ENCODE data around the gene YKT6. TPM values are rescaled to one million over a fixed set of nuclear protein-coding genes. Genes with fewer than 3 reads are reported as not detected.

YKT6 gene
- total RNA-seq, 1 experiment from 2014 or later, result 107 TPM

DNA sequence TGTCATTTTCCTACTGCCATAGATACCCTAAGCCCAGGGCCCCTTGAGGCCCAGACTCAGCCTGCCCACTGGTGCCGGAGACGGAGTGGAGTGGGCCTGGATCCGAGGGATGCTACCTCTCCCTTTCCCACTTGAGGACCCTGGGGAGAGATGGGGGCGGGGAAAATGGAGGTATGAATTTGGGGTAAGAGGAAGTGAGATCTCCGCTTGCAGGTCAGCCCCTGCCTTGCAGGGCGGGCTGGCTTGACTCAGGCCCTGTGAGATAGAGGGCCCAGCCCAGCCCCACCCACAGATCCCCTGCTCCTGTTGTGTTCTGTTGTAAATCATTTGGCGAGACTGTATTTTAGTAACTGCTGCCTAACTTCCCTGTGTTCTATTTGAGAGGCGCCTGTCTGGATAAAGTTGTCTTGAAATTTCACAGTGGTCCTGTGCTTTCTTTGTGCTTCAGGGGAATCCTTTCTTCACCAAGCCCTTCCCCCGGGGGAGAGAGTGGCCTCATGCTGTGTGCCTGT is 13.2 kb downstream of the YKT6 start:
- H3K27me3 Mint-ChIP-seq (ENCODE audit: insufficient read depth, unreplicated experiment), result no peaks in the 10 kb centered on the region
- no peak overlapping the region for H3K4me3 Mint-ChIP-seq (ENCODE audit: unreplicated experiment)
- H3K9me3 Mint-ChIP-seq (ENCODE audit: unreplicated experiment), result no peaks in the 10 kb centered on the region
- BruUV-seq (replicated peaks), result no TSS peak
- TF ChIP-seq, protein P1, sequence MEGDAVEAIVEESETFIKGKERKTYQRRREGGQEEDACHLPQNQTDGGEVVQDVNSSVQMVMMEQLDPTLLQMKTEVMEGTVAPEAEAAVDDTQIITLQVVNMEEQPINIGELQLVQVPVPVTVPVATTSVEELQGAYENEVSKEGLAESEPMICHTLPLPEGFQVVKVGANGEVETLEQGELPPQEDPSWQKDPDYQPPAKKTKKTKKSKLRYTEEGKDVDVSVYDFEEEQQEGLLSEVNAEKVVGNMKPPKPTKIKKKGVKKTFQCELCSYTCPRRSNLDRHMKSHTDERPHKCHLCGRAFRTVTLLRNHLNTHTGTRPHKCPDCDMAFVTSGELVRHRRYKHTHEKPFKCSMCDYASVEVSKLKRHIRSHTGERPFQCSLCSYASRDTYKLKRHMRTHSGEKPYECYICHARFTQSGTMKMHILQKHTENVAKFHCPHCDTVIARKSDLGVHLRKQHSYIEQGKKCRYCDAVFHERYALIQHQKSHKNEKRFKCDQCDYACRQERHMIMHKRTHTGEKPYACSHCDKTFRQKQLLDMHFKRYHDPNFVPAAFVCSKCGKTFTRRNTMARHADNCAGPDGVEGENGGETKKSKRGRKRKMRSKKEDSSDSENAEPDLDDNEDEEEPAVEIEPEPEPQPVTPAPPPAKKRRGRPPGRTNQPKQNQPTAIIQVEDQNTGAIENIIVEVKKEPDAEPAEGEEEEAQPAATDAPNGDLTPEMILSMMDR (IDR thresholded peaks at IDR 0.05; ENCODE audit: unreplicated experiment), result no peak
- H3K27ac Mint-ChIP-seq (ENCODE audit: low read depth, unreplicated experiment), result no peak overlapping the region
- CTCF ChIA-PET, result interaction anchor here (0.6 to 1.3 kb wide), 3 partner anchors 10 to 491 kb away, joined by 3 to 7 read pairs (median 3); no protein-coding TSS in a partner anchor
- intact Hi-C loops (cut with micrococcal nuclease), result no loop called here
- DNase-seq (ENCODE audit: unreplicated experiment), result no peak
- no peaks in the 10 kb centered on the region for H3K4me1 Mint-ChIP-seq (ENCODE audit: insufficient read depth, unreplicated experiment)
- H3K36me3 Mint-ChIP-seq (ENCODE audit: insufficient read depth, unreplicated experiment), result peaks cover 38% of the 10 kb centered on the region
- POLR2A ChIA-PET, result interaction anchor here (1.6 kb wide), 1 partner anchor 11 kb away, joined by 3 read pairs; no protein-coding TSS in a partner anchor

- Mint-ChIP-seq H3K27ac (ENCODE audit: low read depth, unreplicated experiment) (no peak overlapping the region), H3K27me3 (ENCODE audit: insufficient read depth, unreplicated experiment) (no peaks in the 10 kb centered on the region), H3K4me3 (ENCODE audit: unreplicated experiment) (no peak overlapping the region), H3K4me1 (ENCODE audit: insufficient read depth, unreplicated experiment) (no peaks in the 10 kb centered on the region), H3K9me3 (ENCODE audit: unreplicated experiment) (no peaks in the 10 kb centered on the region), H3K36me3 (ENCODE audit: insufficient read depth, unreplicated experiment) (peaks cover 26% of the 10 kb centered on the region)
- CTCF ChIA-PET, result interaction anchor here (0.9 to 1.3 kb wide), 4 partner anchors 8 to 259 kb away, joined by 3 to 7 read pairs (median 4); no protein-coding TSS in a partner anchor
- POLR2A ChIA-PET, result interaction anchor here (1.6 kb wide), 1 partner anchor 9 kb away, joined by 3 read pairs; no protein-coding TSS in a partner anchor
- DNase-seq (ENCODE audit: unreplicated experiment), result no peak
- TF ChIP-seq, protein P1 (IDR thresholded peaks at IDR 0.05; ENCODE audit: unreplicated experiment), result no peak
- BruUV-seq (replicated peaks), result no TSS peak
- intact Hi-C loops (cut with micrococcal nuclease), result no loop called here
Measured at GRCh38 chr7:44215531-44215930, 14.8 kb downstream of the YKT6 start.

DNA sequence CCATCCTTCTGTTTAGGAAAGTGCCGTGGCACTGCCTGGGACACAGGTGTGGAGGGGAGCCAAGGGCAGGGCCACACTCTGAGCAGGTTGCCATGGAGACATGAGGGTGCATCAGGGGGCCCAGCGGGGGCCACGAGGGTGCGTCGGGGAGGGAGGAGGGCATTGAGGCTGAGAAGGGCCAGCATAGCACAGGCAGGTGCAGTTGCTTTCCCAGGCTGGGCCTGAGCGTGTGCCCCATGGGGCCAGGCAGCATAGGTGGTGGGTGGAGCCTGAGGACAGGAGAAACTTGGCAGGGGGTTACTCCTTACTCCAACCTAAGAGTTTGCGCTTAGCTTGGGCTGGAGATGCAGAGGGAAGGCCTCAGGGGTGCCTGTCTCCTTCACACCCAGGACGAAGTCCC is 15.2 kb downstream of the YKT6 start:
- H3K27ac Mint-ChIP-seq (ENCODE audit: low read depth, unreplicated experiment), result no peak overlapping the region
- H3K9me3 Mint-ChIP-seq (ENCODE audit: unreplicated experiment), result no peaks in the 10 kb centered on the region
- intact Hi-C loops (cut with micrococcal nuclease), result no loop called here
- CTCF ChIA-PET, result interaction anchor here (1.2 kb wide), 1 partner anchor 259 kb away, joined by 5 read pairs; no protein-coding TSS in a partner anchor
- H3K4me1 Mint-ChIP-seq (ENCODE audit: insufficient read depth, unreplicated experiment), result no peaks in the 10 kb centered on the region
- no peak overlapping the region for H3K4me3 Mint-ChIP-seq (ENCODE audit: unreplicated experiment)
- POLR2A ChIA-PET, result no interaction called here
- TF ChIP-seq, protein P1 (IDR thresholded peaks at IDR 0.05; ENCODE audit: unreplicated experiment), result no peak
- no peaks in the 10 kb centered on the region for H3K27me3 Mint-ChIP-seq (ENCODE audit: insufficient read depth, unreplicated experiment)
- peaks cover 21% of the 10 kb centered on the region for H3K36me3 Mint-ChIP-seq (ENCODE audit: insufficient read depth, unreplicated experiment)
- DNase-seq (ENCODE audit: unreplicated experiment), result no peak
- no TSS peak for BruUV-seq (replicated peaks)

- H3K36me3 Mint-ChIP-seq (ENCODE audit: insufficient read depth, unreplicated experiment), result peaks cover 15% of the 10 kb centered on the region
- CTCF ChIA-PET, result interaction anchor here (0.9 kb wide), 1 partner anchor 349 kb away, joined by 3 read pairs; no protein-coding TSS in a partner anchor
Measured at GRCh38 chr7:44216521-44217222, 15.9 kb downstream of the YKT6 start.

More at GRCh38 chr7:44216521-44217222, 15.9 kb downstream of the YKT6 start:
- POLR2A ChIA-PET, result no interaction called here
- intact Hi-C loops (cut with micrococcal nuclease), result no loop called here
- no peak for DNase-seq (ENCODE audit: unreplicated experiment)
- H3K27ac Mint-ChIP-seq (ENCODE audit: low read depth, unreplicated experiment), result no peak overlapping the region
- H3K4me1 Mint-ChIP-seq (ENCODE audit: insufficient read depth, unreplicated experiment), result no peaks in the 10 kb centered on the region
- TF ChIP-seq, protein P1 (IDR thresholded peaks at IDR 0.05; ENCODE audit: unreplicated experiment), result no peak
- H3K4me3 Mint-ChIP-seq (ENCODE audit: unreplicated experiment), result no peak overlapping the region
- no peaks in the 10 kb centered on the region for H3K9me3 Mint-ChIP-seq (ENCODE audit: unreplicated experiment)
- BruUV-seq (replicated peaks), result no TSS peak
- H3K27me3 Mint-ChIP-seq (ENCODE audit: insufficient read depth, unreplicated experiment), result no peaks in the 10 kb centered on the region

Data from MCF 10A (cell line).